ENCODE results near the gene AUTS2.

DNA sequence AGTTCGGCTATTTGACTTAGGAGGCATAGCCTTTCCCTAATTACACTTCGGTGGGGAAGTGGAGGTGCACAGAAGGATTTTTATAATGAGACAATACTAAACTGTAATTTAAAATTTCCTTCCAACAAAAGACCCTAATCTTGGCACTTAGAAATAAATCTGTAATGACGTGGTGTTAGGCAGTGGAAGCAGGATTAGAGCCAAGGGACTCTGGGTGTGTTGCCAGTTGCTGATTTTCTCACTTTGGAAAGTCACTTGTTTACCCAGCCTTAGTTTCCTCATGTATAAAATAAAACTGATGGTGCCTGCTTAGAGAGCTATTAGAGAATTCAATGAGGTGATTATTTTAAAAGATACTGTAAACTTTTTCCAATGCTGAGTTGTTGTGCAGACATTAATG, 287.2 kb downstream of the AUTS2 start:
- TF ChIP-seq, protein P1, sequence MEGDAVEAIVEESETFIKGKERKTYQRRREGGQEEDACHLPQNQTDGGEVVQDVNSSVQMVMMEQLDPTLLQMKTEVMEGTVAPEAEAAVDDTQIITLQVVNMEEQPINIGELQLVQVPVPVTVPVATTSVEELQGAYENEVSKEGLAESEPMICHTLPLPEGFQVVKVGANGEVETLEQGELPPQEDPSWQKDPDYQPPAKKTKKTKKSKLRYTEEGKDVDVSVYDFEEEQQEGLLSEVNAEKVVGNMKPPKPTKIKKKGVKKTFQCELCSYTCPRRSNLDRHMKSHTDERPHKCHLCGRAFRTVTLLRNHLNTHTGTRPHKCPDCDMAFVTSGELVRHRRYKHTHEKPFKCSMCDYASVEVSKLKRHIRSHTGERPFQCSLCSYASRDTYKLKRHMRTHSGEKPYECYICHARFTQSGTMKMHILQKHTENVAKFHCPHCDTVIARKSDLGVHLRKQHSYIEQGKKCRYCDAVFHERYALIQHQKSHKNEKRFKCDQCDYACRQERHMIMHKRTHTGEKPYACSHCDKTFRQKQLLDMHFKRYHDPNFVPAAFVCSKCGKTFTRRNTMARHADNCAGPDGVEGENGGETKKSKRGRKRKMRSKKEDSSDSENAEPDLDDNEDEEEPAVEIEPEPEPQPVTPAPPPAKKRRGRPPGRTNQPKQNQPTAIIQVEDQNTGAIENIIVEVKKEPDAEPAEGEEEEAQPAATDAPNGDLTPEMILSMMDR (IDR thresholded peaks at IDR 0.05 in 8 of 11, conservative IDR thresholded peaks at IDR 0.05 in 3 of 11) = no peak
- no peak for TF ChIP-seq POLR2AphosphoS5 (IDR thresholded peaks at IDR 0.05)

Data from spleen (tissue), 7 donors.